Stimulated activated CD4-positive, alpha-beta T cell treated with anti-CD3 and anti-CD28 coated beads, Interleukin-4, amount 100 ng/mL, for 1 hour (primary cell): ENCODE measurements around the gene SPAAR.

Experiments used
- DNase-seq: peaks from one replicate; pipeline ENCODE4 v3.0.0-alpha.2; 2020

Gene SPAAR

DNA sequence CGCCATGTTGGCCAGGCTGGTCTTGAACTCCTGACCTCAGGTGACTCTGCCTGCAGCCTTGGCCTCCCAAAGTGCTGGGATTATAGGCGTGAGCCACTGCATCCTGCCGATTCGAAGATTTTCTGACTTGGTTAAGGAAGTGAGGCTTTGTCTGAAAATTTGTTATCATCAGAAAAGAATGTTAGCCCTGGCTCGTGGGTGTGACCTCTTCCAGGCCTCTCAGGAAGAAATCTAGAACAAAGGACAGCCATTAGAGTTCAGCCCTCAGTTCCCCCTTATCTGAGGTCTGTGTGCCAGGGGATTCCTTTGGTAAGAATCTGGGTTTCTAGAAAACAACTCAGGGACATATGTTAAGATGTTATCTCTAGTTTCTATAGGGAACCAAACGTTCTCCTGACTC, 42.4 kb downstream of the SPAAR start:
- DNase-seq = no peak

DNA sequence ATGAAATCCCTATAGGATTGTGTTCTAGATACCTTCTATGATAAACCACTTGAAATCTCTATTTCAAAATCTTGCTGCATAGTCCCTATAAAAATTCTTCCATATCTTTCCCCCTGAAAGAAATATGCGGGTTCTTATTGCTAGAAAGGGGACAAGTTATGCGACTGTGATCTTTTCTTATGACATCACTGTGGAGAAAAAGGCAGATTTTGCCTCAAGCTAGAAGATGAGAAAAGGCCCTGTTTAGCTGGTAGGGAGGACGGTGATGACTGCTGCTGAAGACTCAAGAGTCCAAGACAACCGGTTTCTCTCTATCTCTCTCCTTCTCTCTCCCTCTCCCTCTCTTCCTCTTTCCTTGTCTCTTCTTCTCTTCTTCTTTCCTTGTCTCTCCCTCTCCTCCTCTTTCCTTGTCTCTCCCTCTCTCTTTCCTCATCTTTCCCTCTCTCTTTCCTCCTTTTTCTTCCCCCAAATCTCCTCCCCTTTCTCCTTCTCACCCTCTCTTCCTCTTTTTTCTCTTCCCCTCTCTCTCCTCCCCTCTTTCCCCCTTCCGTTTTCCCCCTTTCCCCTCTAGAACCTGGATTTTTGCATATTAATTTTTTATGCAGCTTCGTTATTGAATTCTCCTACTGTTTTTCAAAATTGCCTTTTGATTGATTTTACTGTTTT, 43.4 kb downstream of the SPAAR start:
- DNase-seq = no peak

DNA sequence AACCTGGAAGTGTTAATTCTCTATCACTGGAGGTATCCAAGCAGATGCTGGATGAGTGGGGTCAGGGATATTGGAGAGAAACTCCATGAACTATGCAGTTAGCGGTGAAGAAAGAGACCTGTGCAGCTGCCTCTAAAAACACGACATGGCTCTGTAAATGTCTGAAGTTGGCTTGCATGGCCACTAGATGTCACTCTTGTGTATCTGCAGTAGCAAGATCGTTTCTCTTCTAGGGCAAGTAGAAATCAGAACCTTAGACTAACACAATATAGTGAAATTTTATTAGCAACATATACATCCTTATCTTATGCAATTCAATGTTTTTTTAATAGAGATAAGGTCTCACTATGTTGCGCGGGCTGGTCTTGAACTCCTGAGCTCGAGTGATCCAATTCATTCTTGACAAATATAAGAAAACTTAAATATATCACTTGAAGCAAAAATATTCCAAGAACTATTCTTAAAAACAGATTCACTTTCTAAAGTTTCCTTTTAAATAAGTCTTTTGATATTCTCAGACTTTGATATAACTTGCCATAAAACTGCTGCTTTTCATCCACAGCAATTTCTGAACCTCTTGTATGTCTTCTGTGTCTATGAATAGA, 45.8 kb downstream of the SPAAR start:
- DNase-seq = peak; percentile 17

DNA sequence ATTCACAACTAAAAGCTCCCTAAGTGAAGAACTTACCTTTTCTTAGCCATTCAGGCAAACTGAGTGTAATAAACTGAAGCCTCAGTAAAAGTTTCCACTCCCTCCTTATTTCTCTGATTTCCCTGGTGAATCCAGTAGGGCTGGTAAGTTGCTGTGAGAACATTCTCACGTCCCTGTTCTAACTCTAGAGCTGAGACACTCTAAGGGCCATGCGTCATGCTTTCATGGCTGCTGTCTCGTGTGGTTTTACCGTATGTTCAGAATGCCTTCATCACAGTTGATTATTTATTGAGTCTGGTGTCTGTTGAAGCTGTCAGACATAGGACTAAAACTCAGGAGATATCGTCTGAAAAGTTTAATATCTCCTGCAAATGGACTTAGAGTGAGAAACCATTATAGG, 47.4 kb downstream of the SPAAR start:
- DNase-seq = no peak

DNA sequence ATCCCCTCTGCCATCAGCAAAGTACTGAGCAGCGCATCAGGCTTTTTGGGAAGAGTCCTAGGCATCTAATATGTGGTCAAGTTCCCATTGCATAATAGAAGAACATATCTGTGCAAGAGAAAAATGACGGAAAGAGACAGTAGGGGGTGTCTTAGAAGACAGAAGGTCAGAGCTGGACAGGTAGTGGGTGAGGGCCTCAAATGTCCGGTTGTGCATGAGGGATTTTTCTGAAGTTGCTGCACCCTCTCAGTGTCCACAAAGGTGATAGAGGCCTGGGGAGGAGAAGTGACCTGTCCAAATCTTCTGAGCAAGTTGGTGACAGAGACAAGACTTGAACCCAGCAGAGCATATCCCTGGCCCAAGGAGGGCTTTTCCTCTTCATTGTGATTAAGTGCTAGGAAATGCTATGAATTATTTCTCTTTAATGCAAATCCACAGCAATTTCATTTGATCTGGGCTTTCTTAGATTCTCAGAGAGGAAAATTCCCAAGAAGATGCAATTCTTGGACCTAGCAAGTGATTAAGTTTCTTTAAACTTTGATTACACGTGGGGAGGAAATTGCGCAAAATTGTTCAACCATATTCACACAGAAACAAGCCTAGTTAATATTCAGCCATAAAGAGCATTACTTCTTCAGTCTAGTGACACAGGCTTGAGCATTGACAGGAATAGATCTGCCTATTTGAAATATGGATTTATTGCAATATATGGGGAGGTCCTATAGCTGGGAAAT, 49.0 kb downstream of the SPAAR start, which contains the start of gene OR2S2:
Gene OR2S2 (minus strand): TSS at position 51 of the 734 bp plus-strand sequence. CDS start 56 bp downstream, outside the sequence.
- DNase-seq = no peak

DNA sequence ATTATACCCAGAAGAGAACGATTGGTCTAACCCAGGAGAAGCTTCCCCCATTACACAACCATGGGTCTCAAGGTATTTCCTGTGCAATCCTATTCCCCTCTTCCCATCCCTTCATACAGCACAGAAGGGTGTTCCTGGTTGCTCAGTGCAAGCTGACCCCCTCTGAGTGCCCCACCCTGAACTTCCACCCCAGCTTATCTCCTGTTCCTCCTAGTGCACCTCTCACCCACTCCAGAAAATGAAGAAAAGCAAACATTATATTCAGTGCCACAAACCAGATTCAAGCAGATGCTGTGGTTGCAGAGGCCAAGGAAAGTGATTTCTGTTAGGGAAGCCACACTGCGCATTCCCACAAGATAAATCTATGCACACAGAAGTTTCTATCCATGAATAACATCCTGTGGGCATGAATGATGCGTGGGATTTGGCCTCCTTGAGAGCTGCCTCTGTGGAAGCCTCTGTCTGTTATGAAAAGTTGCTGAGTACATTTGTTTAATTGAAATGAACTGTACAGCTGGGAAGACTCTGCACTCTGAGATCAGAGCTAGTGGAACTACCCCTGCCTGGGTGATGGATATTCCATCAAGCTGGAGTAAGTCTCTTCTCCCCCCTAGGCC, 50.9 kb downstream of the SPAAR start:
- DNase-seq = no peak
